PC-3 (cell line): ENCODE data around the gene PSTPIP2. TPM values are rescaled to one million over a fixed set of nuclear protein-coding genes. Genes with fewer than 3 reads are reported as not detected.

ENCODE experiments used
- ATAC-seq: fragments of 200-7000 bp; cut with Tn5 transposase; 2 replicates; pipeline ENCODE4 v1.9.1; 2020; ENCODE audit warnings: mild to moderate bottlenecking, moderate library complexity
- BruUV-seq: library from RNA; stranded (reverse); fragments of 400-500 nt; replicated peaks from 2 replicates; lab custom pipeline; 2021; lab: Mats Ljungman, UMichigan
- CTCF ChIA-PET: fragments of 300-600 bp; sonication (Branson Sonifier 250); formaldehyde crosslinking; loops from one replicate; lab custom pipeline; 2022; ENCODE audit warnings: antibody characterized with exemption; lab: Charles Lee
- POLR2A ChIA-PET: fragments of 300-600 bp; sonication (Branson Sonifier 250); formaldehyde crosslinking; loops from one replicate; lab custom pipeline; 2022; ENCODE audit warnings: antibody characterized with exemption; ENCODE audit not compliant: unreplicated experiment; lab: Charles Lee
- DNase-seq: peaks from one replicate; pipeline ENCODE4 v3.0.0-alpha.2; 2015
- H2AFZ ChIP-seq: fragments of 300-600 bp; sonication (generic); 2 replicates; pipeline ENCODE4 v1.6.0; 2016; ENCODE audit warnings: antibody characterized with exemption, low read length
- H3F3A ChIP-seq: fragments of 300-600 bp; sonication (generic); one replicate; pipeline ENCODE4 v1.6.0; 2017; ENCODE audit warnings: antibody characterized with exemption, low read length, control low read depth, mild to moderate bottlenecking; ENCODE audit not compliant: unreplicated experiment
- H3K27ac ChIP-seq: fragments of 300-600 bp; sonication (generic); 2 replicates; pipeline ENCODE4 v1.5.1; 2016; ENCODE audit warnings: mild to moderate bottlenecking, low read length
- H3K27me3 ChIP-seq: fragments of 300-600 bp; sonication (generic); 2 replicates; pipeline ENCODE4 v1.6.1; 2016; ENCODE audit warnings: low read length, mixed read lengths
- H3K36me3 ChIP-seq: fragments of 300-600 bp; sonication (generic); 2 replicates; pipeline ENCODE4 v1.6.1; 2016; ENCODE audit warnings: low read depth, mixed run types, low read length, mixed read lengths
- H3K4me1 ChIP-seq: fragments of 300-600 bp; sonication (generic); 2 replicates; pipeline ENCODE4 v1.5.1; 2016; ENCODE audit warnings: low read length; ENCODE audit not compliant: insufficient read depth
- H3K4me2 ChIP-seq: fragments of 300-600 bp; sonication (generic); 2 replicates; pipeline ENCODE4 v1.6.0; 2016; ENCODE audit warnings: low read length
- H3K4me3 ChIP-seq: fragments of 300-600 bp; sonication (generic); 2 replicates; pipeline ENCODE4 v1.5.1; 2016; ENCODE audit warnings: mild to moderate bottlenecking, low read length, mixed read lengths
- H3K79me2 ChIP-seq: fragments of 300-600 bp; sonication (generic); 2 replicates; pipeline ENCODE4 v1.6.1; 2017; ENCODE audit warnings: low read length, mixed read lengths
- H3K9ac ChIP-seq: fragments of 300-600 bp; sonication (generic); 2 replicates; pipeline ENCODE4 v1.6.0; 2016; ENCODE audit warnings: mild to moderate bottlenecking, low read length
- H3K9me2 ChIP-seq: fragments of 300-600 bp; sonication (generic); replicated peaks from 2 replicates; pipeline ENCODE4 v1.6.1; 2016; ENCODE audit warnings: mixed run types, low read length, mixed read lengths
- H3K9me3 ChIP-seq: fragments of 300-600 bp; sonication (generic); 2 replicates; pipeline ENCODE4 v1.6.1; 2016; ENCODE audit warnings: low read length, mixed read lengths
- H4K20me1 ChIP-seq: fragments of 300-600 bp; sonication (generic); 2 replicates; pipeline ENCODE4 v1.6.1; 2016; ENCODE audit warnings: low read length, mixed read lengths
- CTCF ChIP-seq: fragments of 300-600 bp; sonication (generic); conservative IDR thresholded peaks from 2 replicates; pipeline ENCODE4 v1.5.1; 2017; ENCODE audit warnings: antibody characterized with exemption, low read depth, mild to moderate bottlenecking, low read length
- EZH2 ChIP-seq: fragments of 300-600 bp; sonication (generic); IDR thresholded peaks from one replicate; pipeline ENCODE4 v1.6.1; 2017; ENCODE audit warnings: antibody characterized with exemption, mild to moderate bottlenecking, low read length; ENCODE audit not compliant: unreplicated experiment
- EZH2phosphoT487 ChIP-seq: fragments of 300-600 bp; sonication (generic); IDR thresholded peaks from 2 replicates; pipeline ENCODE4 v1.6.1; 2018; ENCODE audit warnings: mild to moderate bottlenecking, antibody characterized with exemption, low read length, borderline replicate concordance
- intact Hi-C: fragments of 100-400 bp; cut with micrococcal nuclease; formaldehyde crosslinking; loops from 2 replicates; pipeline ENCODE4 v1.9.0; 2023
- total RNA-seq: library from RNA; depleted of rRNA; stranded (reverse); fragments of >200 nt; gene quantifications from 2 replicates; pipeline ENCODE4 v1.2.3, GENCODE V29; 2014

The PSTPIP2 gene
- total RNA-seq, 1 experiment from 2014 or later, result 0.11 TPM

- no peaks in the 10 kb centered on the region for H4K20me1 ChIP-seq
- TF ChIP-seq CTCF, result no peak
- no peak for TF ChIP-seq EZH2phosphoT487
- TF ChIP-seq EZH2, result no peak
- H3K27ac ChIP-seq, result peak overlapping the region; percentile 69
- H3K79me2 ChIP-seq, result peaks cover 39% of the 10 kb centered on the region
- ChIA-PET CTCF (no interaction called here), POLR2A (interaction anchor here (0.6 kb wide), 1 partner anchor 47 kb away, joined by 5 read pairs; no protein-coding TSS in a partner anchor)
- H3K4me1 ChIP-seq, result peaks cover 44% of the 10 kb centered on the region
- peaks cover 23% of the 10 kb centered on the region for H3K36me3 ChIP-seq
- H3K9ac ChIP-seq, result no peak overlapping the region
- BruUV-seq, result TSS peak; percentile 35
- H3K9me3 ChIP-seq, result no peaks in the 10 kb centered on the region
- no peaks in the 10 kb centered on the region for H3K27me3 ChIP-seq
- H2AFZ ChIP-seq, result no peak overlapping the region
- no peaks in the 10 kb centered on the region for H3F3A ChIP-seq
- peak overlapping the region; percentile 73 for H3K4me2 ChIP-seq
- DNase-seq, result peak; percentile 77
- ATAC-seq, result peak; percentile 87
- no peaks in the 10 kb centered on the region for H3K9me2 ChIP-seq
- intact Hi-C loops, result no loop called here
- 0 out of 2 replicates have a peak overlapping the region, but pooled peaks have one; percentile 27 for H3K4me3 ChIP-seq
These were observed 117.8 kb downstream of the PSTPIP2 start for GRCh38 chr18:45954070-45954934.

- ATAC-seq, result peak; percentile 80
- POLR2A ChIA-PET, result no interaction called here
- no peak overlapping the region for H2AFZ ChIP-seq
- no peaks in the 10 kb centered on the region for H4K20me1 ChIP-seq
- H3F3A ChIP-seq, result no peaks in the 10 kb centered on the region
- peaks cover 35% of the 10 kb centered on the region for H3K4me1 ChIP-seq
- H3K4me3 ChIP-seq, result no peak overlapping the region
- H3K4me2 ChIP-seq, result peak overlapping the region; percentile 47; the same call in 1 of the 2 replicates
- H3K27me3 ChIP-seq, result no peaks in the 10 kb centered on the region
- no peak overlapping the region for H3K9ac ChIP-seq
- H3K9me2 ChIP-seq, result no peaks in the 10 kb centered on the region
- intact Hi-C loops, result no loop called here
- peak; percentile 61 for DNase-seq
- H3K36me3 ChIP-seq, result peaks cover 23% of the 10 kb centered on the region
- TF ChIP-seq EZH2 (no peak), EZH2phosphoT487 (no peak), CTCF (no peak)
- H3K79me2 ChIP-seq, result peaks cover 11% of the 10 kb centered on the region
- H3K9me3 ChIP-seq, result no peaks in the 10 kb centered on the region
- CTCF ChIA-PET, result no interaction called here
- BruUV-seq, result no TSS peak
- peak overlapping the region; percentile 53 for H3K27ac ChIP-seq
These were observed 120.9 kb downstream of the PSTPIP2 start for GRCh38 chr18:45951016-45951714.
